HG03066 (cell line): Measurements from ENCODE around the gene FSD2.
"Not testable (repeated sequence)": the region's sequence is repeated elsewhere in the genome, so short reads cannot be mapped to it uniquely, and the experiment has no call there.

Source experiments
- ATAC-seq: cut with Tn5 transposase; IDR thresholded peaks from one replicate; pipeline ENCODE4 v1.9.1; 2021; ENCODE audit warnings: low read depth; ENCODE audit not compliant: unreplicated experiment

FSD2 gene

GRCh38 chr15:82793737-82794136 lies 12.1 kb downstream of the FSD2 start:
- ATAC-seq: no peak

GRCh38 chr15:82792068-82792467 lies 13.8 kb downstream of the FSD2 start:
- no peak for ATAC-seq

GRCh38 chr15:82790321-82790720 lies 15.5 kb downstream of the FSD2 start:
- no peak for ATAC-seq

GRCh38 chr15:82789491-82789890 lies 16.4 kb downstream of the FSD2 start:
- ATAC-seq: no peak

GRCh38 chr15:82788496-82788895 lies 17.4 kb downstream of the FSD2 start:
- ATAC-seq: no peak

GRCh38 chr15:82781349-82781748 lies 24.5 kb downstream of the FSD2 start:
- no peak for ATAC-seq

- ATAC-seq: no peak
Observed at GRCh38 chr15:82778755-82779154, 27.1 kb downstream of the FSD2 start.

GRCh38 chr15:82774496-82774895 lies 31.4 kb downstream of the FSD2 start:
- ATAC-seq: no peak

- ATAC-seq: no peak
Observed at GRCh38 chr15:82771789-82772607, 33.9 kb downstream of the FSD2 start.

- ATAC-seq: no peak
Observed at GRCh38 chr15:82768414-82769054, 37.3 kb downstream of the FSD2 start.

- ATAC-seq: no peak
Observed at GRCh38 chr15:82767163-82767829, 38.6 kb downstream of the FSD2 start.

GRCh38 chr15:82766201-82766600 lies 39.7 kb downstream of the FSD2 start:
- not testable (repeated sequence) for ATAC-seq

GRCh38 chr15:82764740-82765139 lies 41.1 kb downstream of the FSD2 start:
- no peak for ATAC-seq

GRCh38 chr15:82764117-82764490 lies 41.8 kb downstream of the FSD2 start:
- no peak for ATAC-seq

- ATAC-seq: no peak
Observed at GRCh38 chr15:82763361-82764116, 42.3 kb downstream of the FSD2 start.

- ATAC-seq: no peak
Observed at GRCh38 chr15:82751308-82751707, 54.6 kb downstream of the FSD2 start.

GRCh38 chr15:82750831-82751180 lies 55.1 kb downstream of the FSD2 start:
- ATAC-seq: peak; percentile 32

- peak; percentile 91 for ATAC-seq
Observed at GRCh38 chr15:82749951-82750830, 55.7 kb downstream of the FSD2 start.

GRCh38 chr15:82748315-82748714 lies 57.6 kb downstream of the FSD2 start:
- no peak for ATAC-seq

GRCh38 chr15:82743810-82744209 lies 62.1 kb downstream of the FSD2 start:
- no peak for ATAC-seq
